A673 (cell line): ENCODE measurements around the gene SGMS1.

Source experiments
- EZH2 ChIP-seq: fragments of 200-600 bp; sonication (generic); IDR thresholded peaks from 2 replicates; pipeline ENCODE4 v1.6.1; 2017; ENCODE audit warnings: borderline replicate concordance, low read depth, mild to moderate bottlenecking, mixed read lengths, antibody characterized with exemption, low read length; ENCODE audit not compliant: poor library complexity, severe bottlenecking
- TF ChIP-seq, protein P1 (sequence below): fragments of 300-800, 200-600 bp; sonication (generic); conservative IDR thresholded peaks from 2 replicates; pipeline ENCODE4 v1.5.1; 2017; ENCODE audit warnings: low read depth, mild to moderate bottlenecking, antibody characterized with exemption, low read length, moderate library complexity, mixed read lengths

DNA sequence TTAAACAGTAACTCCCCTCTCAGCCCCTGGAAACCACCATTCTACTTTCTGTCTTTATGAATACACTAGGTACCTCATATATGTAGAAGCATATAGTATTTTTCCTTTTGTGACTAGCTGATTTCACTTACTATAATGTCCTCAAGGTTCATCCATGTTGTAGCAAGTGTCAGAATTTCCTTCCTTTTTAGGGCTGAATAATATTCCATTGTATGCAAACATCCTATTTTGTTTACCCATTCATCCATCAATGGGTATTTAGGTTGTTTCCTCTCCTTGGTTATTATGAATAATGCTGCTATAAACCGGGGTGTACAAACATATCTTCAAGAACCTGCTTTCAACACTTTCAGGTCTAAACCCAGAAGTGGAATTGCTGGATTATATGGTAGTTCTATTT, 125.3 kb downstream of the SGMS1 start:
- TF ChIP-seq, protein P1, sequence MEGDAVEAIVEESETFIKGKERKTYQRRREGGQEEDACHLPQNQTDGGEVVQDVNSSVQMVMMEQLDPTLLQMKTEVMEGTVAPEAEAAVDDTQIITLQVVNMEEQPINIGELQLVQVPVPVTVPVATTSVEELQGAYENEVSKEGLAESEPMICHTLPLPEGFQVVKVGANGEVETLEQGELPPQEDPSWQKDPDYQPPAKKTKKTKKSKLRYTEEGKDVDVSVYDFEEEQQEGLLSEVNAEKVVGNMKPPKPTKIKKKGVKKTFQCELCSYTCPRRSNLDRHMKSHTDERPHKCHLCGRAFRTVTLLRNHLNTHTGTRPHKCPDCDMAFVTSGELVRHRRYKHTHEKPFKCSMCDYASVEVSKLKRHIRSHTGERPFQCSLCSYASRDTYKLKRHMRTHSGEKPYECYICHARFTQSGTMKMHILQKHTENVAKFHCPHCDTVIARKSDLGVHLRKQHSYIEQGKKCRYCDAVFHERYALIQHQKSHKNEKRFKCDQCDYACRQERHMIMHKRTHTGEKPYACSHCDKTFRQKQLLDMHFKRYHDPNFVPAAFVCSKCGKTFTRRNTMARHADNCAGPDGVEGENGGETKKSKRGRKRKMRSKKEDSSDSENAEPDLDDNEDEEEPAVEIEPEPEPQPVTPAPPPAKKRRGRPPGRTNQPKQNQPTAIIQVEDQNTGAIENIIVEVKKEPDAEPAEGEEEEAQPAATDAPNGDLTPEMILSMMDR, result no peak
- TF ChIP-seq EZH2, result no peak
